ENCODE measurements around the gene COX19.

The COX19 gene

DNA sequence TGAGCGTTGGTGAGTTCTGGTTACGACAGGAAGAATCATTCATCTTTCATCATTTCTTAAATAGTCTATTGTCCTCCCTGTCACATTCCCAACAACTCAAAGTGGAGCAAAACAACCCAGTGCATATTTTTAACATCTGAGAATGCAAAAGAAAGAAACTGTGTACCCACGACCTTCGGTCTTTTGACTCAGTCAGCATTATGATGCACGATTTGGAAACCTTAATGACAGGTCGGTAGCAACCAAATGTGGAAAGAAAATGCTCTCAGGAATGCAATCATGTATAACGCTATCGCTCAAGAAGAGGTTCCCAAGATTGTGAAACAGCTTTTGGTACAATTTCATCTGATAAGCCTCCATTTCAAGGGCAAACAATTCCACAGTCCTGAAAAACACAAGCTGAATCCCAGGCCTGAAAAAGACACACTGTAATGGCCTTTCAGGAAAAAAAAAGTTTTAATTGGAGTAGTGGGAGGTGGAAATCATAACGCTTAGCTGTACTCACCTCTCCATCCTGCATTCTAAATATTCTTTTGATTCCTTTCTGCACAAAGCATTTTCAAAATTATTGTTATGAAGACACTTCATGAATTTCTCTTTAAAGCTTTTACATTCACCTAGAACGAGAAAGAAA is 2.6 kb downstream of the COX19 start:
- peak; percentile 38; the same call in 1 of the 2 replicates for TF ChIP-seq Cebpa-rat (IDR thresholded peaks at IDR 0.05)
- Histone ChIP-seq H3K4me2 (peak overlapping the region; percentile 92), H3K36me3 (peaks cover 58% of the 10 kb centered on the region), H3K4me1 (peaks cover 87% of the 10 kb centered on the region), H3K27me3 (no peaks in the 10 kb centered on the region), H4K20me1 (peaks cover 52% of the 10 kb centered on the region), H3K9ac (peak overlapping the region; percentile 97), H3K4me3 (peak overlapping the region; percentile 96), H3K9me3 (no peaks in the 10 kb centered on the region), H3K27ac (peak overlapping the region; percentile 98)

DNA sequence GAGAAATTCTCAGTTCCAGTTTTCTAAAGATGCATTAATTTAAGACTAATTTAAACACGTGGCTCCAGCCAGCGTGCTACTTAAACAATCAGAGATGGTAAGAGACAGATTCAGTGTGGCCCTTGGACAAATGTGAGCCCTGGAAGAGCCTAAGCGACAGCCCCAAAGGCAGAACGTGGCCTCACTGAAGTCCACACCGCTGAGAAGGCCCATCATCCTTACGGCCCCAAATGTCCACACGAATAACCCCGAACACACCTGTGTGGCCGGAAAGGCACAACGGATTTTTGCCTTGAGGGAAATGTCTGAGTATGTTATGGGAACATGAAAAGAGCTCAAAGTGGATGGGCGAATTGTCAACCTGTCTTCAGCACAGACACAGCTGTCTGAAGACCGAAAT is 3.2 kb downstream of the COX19 start:
- Histone ChIP-seq H3K9me3 (no peaks in the 10 kb centered on the region), H3K27ac (peak overlapping the region; percentile 98), H3K36me3 (peaks cover 65% of the 10 kb centered on the region), H3K9ac (peak overlapping the region; percentile 97), H3K4me3 (peak overlapping the region; percentile 96), H3K4me1 (peaks cover 87% of the 10 kb centered on the region), H3K4me2 (peak overlapping the region; percentile 92), H3K27me3 (no peaks in the 10 kb centered on the region), H4K20me1 (peaks cover 59% of the 10 kb centered on the region)
- no peak for TF ChIP-seq Cebpa-rat (IDR thresholded peaks at IDR 0.05)

DNA sequence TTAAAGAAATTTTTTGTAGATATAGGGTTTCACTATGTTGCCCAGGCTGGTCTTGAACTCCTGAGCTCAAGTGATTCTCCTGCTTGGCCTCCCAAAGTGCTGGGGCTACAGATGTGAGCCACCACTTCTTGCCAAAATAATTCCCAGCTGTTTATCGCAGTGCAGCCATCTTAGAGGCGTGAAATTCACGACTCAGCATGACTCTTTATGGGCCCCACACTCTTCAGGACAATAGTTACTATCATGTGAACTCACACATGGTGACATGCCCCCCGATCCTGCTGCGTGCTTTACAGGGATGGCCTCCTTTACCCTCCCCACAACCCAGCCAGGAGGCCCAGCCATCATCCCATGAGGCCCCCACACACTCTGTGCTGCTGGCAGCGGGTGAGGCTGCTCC is 4.6 kb downstream of the COX19 start:
- Histone ChIP-seq H3K4me3 (no peak overlapping the region; the same call in 1 of the 2 replicates), H3K9me3 (no peaks in the 10 kb centered on the region), H3K4me1 (peaks cover 87% of the 10 kb centered on the region), H3K36me3 (peaks cover 74% of the 10 kb centered on the region), H3K9ac (peak overlapping the region; percentile 97), H3K27ac (peak overlapping the region; percentile 98), H3K27me3 (no peaks in the 10 kb centered on the region), H3K4me2 (peak overlapping the region; percentile 92), H4K20me1 (peaks cover 73% of the 10 kb centered on the region)
- TF ChIP-seq Cebpa-rat (IDR thresholded peaks at IDR 0.05): no peak

DNA sequence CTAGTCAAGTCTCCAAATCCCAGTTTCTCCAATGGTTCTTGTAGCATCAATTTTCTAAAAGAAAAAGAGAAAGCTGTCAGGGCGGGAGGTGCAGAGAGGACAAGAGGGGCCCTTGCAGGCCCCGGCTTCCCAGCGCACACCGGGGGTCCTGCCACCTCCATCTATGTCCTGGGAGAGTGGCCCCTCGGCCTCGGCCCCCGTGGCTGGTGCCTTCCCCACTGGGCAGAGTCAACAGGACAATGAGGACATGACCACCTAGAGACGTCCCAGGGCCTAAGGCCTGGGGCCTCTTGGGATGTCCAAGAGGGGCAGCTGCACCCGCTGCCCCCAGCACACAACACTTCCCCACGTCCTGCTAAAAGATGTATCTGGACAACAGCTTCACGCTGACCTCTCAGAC is 5.9 kb downstream of the COX19 start:
- peak overlapping the region; percentile 92 for H3K4me2 ChIP-seq
- no peak for TF ChIP-seq Cebpa-rat (IDR thresholded peaks at IDR 0.05)
- no peaks in the 10 kb centered on the region for H3K9me3 ChIP-seq
- H3K4me3 ChIP-seq: no peak overlapping the region
- H3K9ac ChIP-seq: peak overlapping the region; percentile 44; the same call in 1 of the 2 replicates
- H3K27me3 ChIP-seq: no peaks in the 10 kb centered on the region
- peak overlapping the region; percentile 66 for H3K27ac ChIP-seq
- H4K20me1 ChIP-seq: peaks cover 73% of the 10 kb centered on the region
- H3K4me1 ChIP-seq: peaks cover 98% of the 10 kb centered on the region
- peaks cover 74% of the 10 kb centered on the region for H3K36me3 ChIP-seq

DNA sequence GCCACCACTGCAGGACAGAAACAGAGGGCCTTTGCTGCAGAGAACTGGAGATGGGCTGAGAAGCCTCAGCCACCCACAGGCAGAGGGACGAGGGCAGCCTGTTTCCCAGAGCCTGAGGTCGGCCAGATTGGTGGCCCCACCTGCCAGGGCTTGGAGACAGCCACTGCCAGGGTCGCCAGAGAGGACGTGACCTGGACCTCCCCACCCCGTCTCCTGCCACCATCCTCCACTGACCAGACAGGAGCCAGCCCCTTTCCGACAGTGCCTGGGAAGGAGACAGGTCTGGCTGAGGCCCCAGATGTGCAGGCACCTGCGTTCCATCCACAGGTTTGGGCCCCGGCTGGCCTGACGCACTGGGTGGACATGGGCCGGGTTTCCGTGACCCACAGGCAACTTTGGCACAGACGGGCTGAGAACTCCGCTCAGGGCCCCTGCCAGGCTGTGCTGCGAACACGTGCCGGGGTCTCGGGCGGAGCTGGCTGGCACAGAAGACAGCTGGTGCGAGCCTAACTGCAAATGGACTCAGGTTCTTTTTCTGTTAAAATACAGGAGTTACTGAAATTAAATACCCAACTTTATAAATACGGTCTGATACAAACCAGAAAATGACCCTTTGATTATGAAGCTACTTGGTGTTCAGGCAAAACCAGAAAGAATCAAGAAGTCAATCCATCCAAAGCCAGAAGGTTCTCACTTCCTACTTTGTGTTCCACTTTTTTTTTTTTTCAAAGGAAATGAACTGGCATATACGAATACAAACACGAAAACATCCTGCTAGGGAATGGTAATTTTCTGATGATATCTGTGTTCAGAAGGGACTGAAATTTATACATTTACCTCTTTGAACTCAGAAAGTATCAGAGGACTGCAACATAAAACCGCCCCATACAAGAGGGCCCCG is 6.9 kb downstream of the COX19 start:
- no peak for TF ChIP-seq Cebpa-rat (IDR thresholded peaks at IDR 0.05)
- Histone ChIP-seq H4K20me1 (peaks cover 70% of the 10 kb centered on the region), H3K27me3 (no peaks in the 10 kb centered on the region), H3K4me2 (peak overlapping the region; percentile 92), H3K4me3 (no peak overlapping the region), H3K4me1 (peaks cover 100% of the 10 kb centered on the region), H3K36me3 (peaks cover 73% of the 10 kb centered on the region), H3K9me3 (no peaks in the 10 kb centered on the region), H3K27ac (peak overlapping the region; percentile 83), H3K9ac (peak overlapping the region; percentile 69)

DNA sequence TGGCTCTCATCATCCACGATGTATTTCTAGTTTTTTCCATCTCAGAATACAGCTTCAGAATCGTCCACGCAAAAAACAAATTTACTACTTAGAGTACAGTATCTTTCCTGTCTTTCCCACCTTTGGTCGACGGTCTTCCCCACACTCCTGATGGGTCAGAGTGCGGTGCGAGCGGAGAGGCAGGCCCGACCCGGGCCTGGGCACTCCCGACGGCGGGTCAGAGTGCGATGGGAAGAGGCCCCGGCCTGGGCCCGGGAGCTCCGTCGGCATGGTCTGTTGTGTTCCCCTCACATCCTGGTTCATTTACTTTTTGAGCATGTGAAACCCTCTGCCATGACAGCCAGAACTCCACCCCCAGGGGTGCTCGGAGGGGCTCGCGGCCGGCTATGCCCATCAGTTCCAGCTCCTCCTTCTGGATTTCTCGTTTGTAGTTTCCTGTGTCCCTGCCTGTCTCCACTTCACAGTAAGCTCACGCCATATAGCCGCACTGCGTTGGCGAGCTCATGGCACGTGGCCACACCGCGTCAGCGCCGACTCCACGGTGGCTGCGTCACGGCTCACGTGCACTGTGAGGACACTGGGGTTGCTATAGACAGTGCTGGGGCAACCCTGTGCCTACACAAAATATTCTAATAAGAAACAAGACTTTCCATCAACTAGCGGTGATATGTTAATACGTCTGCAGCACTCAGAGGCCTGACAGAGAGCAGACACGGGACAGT is 7.8 kb downstream of the COX19 start:
- H3K9ac ChIP-seq: peak overlapping the region; percentile 69
- peaks cover 64% of the 10 kb centered on the region for H4K20me1 ChIP-seq
- H3K4me2 ChIP-seq: peak overlapping the region; percentile 92
- peaks cover 100% of the 10 kb centered on the region for H3K4me1 ChIP-seq
- TF ChIP-seq Cebpa-rat (IDR thresholded peaks at IDR 0.05): no peak
- peaks cover 63% of the 10 kb centered on the region for H3K36me3 ChIP-seq
- peak overlapping the region; percentile 36; the same call in 1 of the 2 replicates for H3K4me3 ChIP-seq
- no peaks in the 10 kb centered on the region for H3K9me3 ChIP-seq
- peak overlapping the region; percentile 83 for H3K27ac ChIP-seq
- H3K27me3 ChIP-seq: no peaks in the 10 kb centered on the region

DNA sequence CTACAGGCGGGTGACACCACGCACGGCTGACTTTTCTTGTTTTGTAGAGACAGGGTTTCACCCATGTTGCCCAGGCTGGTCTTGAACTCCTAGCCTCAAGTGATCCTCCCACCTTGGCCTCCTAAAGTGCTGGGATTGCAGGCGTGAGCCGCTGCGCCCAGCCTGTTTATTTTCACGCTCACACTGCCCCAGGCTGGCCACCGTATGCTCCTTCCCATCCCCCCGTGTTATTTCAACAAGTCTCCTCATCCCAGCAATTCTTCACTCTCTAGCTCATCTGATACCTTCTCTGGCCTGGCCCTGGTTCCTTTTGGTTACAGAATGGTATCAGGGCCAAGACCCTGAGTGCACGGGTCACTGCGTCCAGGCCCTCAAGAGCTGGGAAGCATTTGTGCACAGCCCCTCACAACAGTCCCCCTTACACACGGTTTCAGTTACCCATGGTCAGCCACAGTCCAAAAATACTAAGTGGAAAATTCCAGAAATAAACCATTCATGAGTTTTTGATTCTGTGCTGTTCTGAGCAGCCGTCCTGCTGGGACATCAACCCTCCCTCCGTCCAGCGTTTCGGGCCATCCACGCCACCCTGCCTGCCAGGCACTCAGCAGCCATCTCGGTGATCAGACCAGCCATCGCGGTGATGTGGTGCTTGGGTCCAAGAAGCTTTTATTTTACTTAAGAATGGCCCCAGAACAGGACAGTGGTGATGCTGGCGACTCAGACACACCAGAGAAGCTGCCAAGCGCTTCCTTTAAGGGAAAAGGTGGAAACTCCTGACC is 8.9 kb downstream of the COX19 start:
- Histone ChIP-seq H3K4me2 (peak overlapping the region; percentile 92), H3K9ac (peak overlapping the region; percentile 69), H4K20me1 (peaks cover 64% of the 10 kb centered on the region), H3K27ac (peak overlapping the region; percentile 83), H3K9me3 (no peaks in the 10 kb centered on the region), H3K4me1 (peaks cover 100% of the 10 kb centered on the region), H3K27me3 (no peaks in the 10 kb centered on the region; the same call in 1 of the 2 replicates), H3K4me3 (peak overlapping the region; percentile 36), H3K36me3 (peaks cover 53% of the 10 kb centered on the region)
- no peak for TF ChIP-seq Cebpa-rat (IDR thresholded peaks at IDR 0.05)

DNA sequence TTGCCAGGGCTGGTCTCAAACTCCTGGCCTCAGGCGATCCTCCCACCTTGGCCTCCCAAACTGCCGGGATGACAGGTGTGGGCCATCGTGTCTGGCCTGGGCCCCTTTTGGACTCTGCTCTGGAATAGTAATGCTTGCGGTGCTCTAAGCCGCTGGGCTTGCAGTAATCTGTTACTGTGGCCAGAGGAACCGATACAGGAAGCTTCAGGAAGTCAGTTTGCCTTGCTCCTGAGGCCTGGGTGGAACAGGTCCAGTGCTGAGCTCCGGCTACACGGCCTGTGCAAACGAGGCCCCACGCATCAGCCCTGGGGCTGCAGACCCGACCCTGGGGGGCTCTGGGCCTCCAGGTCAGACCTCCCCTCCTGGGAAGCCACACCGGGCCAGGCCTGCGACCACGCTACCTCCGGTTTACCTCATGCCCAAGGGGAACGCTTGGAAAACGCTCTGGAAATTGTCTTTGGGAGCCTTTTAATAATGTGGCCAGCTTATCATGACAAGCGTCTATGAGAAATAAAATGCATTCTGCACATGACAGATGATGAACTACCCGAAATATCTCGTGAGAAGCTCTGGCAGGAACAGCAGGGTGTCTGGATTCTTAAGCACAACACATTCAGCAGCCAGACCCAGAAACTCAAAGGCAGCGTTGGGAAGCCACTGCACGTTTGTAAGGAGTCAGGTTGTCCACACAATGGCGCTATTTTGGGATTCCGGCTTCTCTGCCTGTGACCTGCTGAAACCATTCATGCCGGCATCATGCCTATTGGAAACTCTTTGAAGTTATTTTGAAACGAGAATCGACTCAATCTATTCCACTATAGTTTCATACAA is 10.7 kb downstream of the COX19 start:
- peaks cover 100% of the 10 kb centered on the region for H3K4me1 ChIP-seq
- H3K27ac ChIP-seq: peak overlapping the region; percentile 83
- no peaks in the 10 kb centered on the region; the same call in 1 of the 2 replicates for H3K27me3 ChIP-seq
- no peak for TF ChIP-seq Cebpa-rat (IDR thresholded peaks at IDR 0.05)
- peak overlapping the region; percentile 92 for H3K4me2 ChIP-seq
- peaks cover 34% of the 10 kb centered on the region for H3K36me3 ChIP-seq
- H3K9me3 ChIP-seq: no peaks in the 10 kb centered on the region
- peak overlapping the region; percentile 67 for H3K9ac ChIP-seq
- peak overlapping the region; percentile 47; the same call in 1 of the 2 replicates for H3K4me3 ChIP-seq
- peaks cover 55% of the 10 kb centered on the region for H4K20me1 ChIP-seq

All from BLaER1 (cell line).